GM12875 (cell line): ENCODE data around the gene ALDH1A3.

Experiments used
- H3K4me3 ChIP-seq: one replicate; pipeline ENCODE4 v1.5.1; 2011; ENCODE audit warnings: low read depth, low read length, control low read depth
- TF ChIP-seq, protein P1 (sequence below): IDR thresholded peaks from 2 replicates; pipeline ENCODE4 v1.5.1; 2011; ENCODE audit warnings: low read depth, mild to moderate bottlenecking, control low read depth, inconsistent platforms, low read length, moderate library complexity, borderline replicate concordance; ENCODE audit not compliant: insufficient read depth

ALDH1A3 gene

GRCh38 chr15:100949691-100950090, 70.1 kb downstream of the ALDH1A3 start:
- H3K4me3 ChIP-seq: no peak overlapping the region
- TF ChIP-seq, protein P1, sequence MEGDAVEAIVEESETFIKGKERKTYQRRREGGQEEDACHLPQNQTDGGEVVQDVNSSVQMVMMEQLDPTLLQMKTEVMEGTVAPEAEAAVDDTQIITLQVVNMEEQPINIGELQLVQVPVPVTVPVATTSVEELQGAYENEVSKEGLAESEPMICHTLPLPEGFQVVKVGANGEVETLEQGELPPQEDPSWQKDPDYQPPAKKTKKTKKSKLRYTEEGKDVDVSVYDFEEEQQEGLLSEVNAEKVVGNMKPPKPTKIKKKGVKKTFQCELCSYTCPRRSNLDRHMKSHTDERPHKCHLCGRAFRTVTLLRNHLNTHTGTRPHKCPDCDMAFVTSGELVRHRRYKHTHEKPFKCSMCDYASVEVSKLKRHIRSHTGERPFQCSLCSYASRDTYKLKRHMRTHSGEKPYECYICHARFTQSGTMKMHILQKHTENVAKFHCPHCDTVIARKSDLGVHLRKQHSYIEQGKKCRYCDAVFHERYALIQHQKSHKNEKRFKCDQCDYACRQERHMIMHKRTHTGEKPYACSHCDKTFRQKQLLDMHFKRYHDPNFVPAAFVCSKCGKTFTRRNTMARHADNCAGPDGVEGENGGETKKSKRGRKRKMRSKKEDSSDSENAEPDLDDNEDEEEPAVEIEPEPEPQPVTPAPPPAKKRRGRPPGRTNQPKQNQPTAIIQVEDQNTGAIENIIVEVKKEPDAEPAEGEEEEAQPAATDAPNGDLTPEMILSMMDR: no peak

DNA sequence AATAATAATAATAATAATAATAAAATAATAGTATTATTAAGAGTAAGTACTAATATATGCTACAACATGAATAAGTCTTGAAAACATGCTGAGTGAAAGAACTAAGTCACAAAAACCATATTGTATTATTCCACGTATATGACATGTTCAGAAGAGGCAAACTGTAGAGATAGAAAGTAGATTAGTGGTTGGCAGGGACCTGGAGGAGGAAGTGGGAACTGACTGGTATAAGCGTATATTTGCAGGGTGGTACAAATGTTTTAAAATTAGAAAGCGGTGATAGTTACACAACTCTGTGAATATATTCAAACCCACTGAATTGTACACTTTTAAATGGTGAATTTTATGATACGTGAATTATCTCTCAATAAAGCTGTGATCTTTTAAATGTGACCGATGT, 72.3 kb downstream of the ALDH1A3 start:
- no peak overlapping the region for H3K4me3 ChIP-seq
- TF ChIP-seq, protein P1: no peak

- no peak overlapping the region for H3K4me3 ChIP-seq
- TF ChIP-seq, protein P1: no peak
Observed at GRCh38 chr15:100952566-100952965, 72.9 kb downstream of the ALDH1A3 start.

DNA sequence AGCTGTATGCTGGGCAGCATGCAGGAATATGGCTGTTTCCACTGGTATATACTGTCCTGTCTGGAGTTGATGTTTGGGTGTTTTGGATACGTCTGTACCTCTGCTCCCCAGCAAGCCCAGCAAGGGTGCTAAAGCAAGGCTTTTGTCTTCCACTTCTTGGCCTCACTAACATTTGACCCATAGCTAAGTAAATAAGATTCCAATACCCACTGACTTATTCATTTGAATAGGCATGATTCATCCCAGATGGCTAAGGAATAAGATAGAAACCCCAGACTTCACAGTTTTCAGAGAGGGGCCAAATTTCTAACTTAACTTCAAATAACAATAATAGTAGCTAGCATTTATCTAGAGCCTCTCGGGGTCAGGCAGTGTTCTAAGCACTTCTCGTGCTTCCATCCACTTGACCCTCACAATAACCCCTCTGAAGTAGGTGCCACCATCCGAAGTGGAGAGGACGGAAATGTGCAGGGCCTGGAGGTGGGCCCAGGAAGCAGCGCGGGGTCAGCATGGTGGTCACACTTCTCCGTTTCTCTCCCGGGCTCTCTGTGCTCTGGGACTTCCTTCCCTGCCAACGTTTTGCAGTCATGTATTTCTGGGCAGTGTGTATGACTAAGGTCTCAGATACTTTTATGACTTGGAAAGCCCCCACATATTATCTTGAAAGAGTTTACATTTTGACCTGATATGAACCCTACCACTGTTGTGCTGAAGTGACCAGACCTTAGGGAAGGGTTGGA, 78.9 kb downstream of the ALDH1A3 start:
- TF ChIP-seq, protein P1: no peak
- H3K4me3 ChIP-seq: no peak overlapping the region

GRCh38 chr15:100959066-100960050, 79.7 kb downstream of the ALDH1A3 start:
- no peak overlapping the region for H3K4me3 ChIP-seq
- TF ChIP-seq, protein P1: no peak
